ENCODE data around the gene SV2C. TPM values are rescaled to one million over a fixed set of nuclear protein-coding genes. Genes with fewer than 3 reads are reported as not detected.

The SV2C gene
- total and polyA plus RNA-seq, 4 donors = 0.01 to 0.40 (median 0.37) TPM; not detected in 1

GRCh38 chr5:76329346-76329745 lies 246.2 kb downstream of the SV2C start:
- DNase-seq = no peak
- ATAC-seq (ENCODE audit: insufficient read depth, low FRiP score) = no peak
- Histone ChIP-seq H3K36me3 (ENCODE audit: control insufficient read depth in 4 of 4, insufficient read depth in 4 of 4, low read length in 4 of 4) (no peaks in the 10 kb centered on the region), H3K9me3 (ENCODE audit: control insufficient read depth in 4 of 4, insufficient read depth in 3 of 4, low read length in 3 of 4) (no peaks in the 10 kb centered on the region), H3K9ac (ENCODE audit: insufficient read depth in 1 of 2, low read length in 2 of 2) (no peak overlapping the region), H3K4me1 (ENCODE audit: control insufficient read depth in 5 of 5, insufficient read depth in 5 of 5, low read length in 5 of 5) (peaks cover 2 to 33% (median 14%) of the 10 kb centered on the region in 5 donors), H3K27me3 (ENCODE audit: control insufficient read depth in 3 of 3, insufficient read depth in 3 of 3, low read length in 2 of 3) (no peaks in the 10 kb centered on the region), H3K4me3 (no peak overlapping the region), H3K27ac (ENCODE audit: low read depth in 1 of 2, low read length in 1 of 2) (no peak overlapping the region)
- TF ChIP-seq, protein P1, sequence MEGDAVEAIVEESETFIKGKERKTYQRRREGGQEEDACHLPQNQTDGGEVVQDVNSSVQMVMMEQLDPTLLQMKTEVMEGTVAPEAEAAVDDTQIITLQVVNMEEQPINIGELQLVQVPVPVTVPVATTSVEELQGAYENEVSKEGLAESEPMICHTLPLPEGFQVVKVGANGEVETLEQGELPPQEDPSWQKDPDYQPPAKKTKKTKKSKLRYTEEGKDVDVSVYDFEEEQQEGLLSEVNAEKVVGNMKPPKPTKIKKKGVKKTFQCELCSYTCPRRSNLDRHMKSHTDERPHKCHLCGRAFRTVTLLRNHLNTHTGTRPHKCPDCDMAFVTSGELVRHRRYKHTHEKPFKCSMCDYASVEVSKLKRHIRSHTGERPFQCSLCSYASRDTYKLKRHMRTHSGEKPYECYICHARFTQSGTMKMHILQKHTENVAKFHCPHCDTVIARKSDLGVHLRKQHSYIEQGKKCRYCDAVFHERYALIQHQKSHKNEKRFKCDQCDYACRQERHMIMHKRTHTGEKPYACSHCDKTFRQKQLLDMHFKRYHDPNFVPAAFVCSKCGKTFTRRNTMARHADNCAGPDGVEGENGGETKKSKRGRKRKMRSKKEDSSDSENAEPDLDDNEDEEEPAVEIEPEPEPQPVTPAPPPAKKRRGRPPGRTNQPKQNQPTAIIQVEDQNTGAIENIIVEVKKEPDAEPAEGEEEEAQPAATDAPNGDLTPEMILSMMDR (IDR thresholded peaks at IDR 0.05; ENCODE audit: control extremely low read depth, extremely low read depth) = no peak

- TF ChIP-seq, protein P1 (IDR thresholded peaks at IDR 0.05; ENCODE audit: control extremely low read depth, extremely low read depth) = no peak
- DNase-seq = no peak
- Histone ChIP-seq H3K4me3 (no peak overlapping the region), H3K27me3 (ENCODE audit: control insufficient read depth in 3 of 3, insufficient read depth in 3 of 3, low read length in 2 of 3) (no peaks in the 10 kb centered on the region), H3K9ac (ENCODE audit: insufficient read depth in 1 of 2, low read length in 2 of 2) (no peak overlapping the region), H3K4me1 (ENCODE audit: control insufficient read depth in 5 of 5, insufficient read depth in 5 of 5, low read length in 5 of 5) (peaks cover 0 to 21% (median 9%) of the 10 kb centered on the region in 5 donors), H3K9me3 (ENCODE audit: control insufficient read depth in 4 of 4, insufficient read depth in 3 of 4, low read length in 3 of 4) (no peaks in the 10 kb centered on the region), H3K36me3 (ENCODE audit: control insufficient read depth in 4 of 4, insufficient read depth in 4 of 4, low read length in 4 of 4) (no peaks in the 10 kb centered on the region), H3K27ac (ENCODE audit: low read depth in 1 of 2, low read length in 1 of 2) (no peak overlapping the region)
- 39 to 72% methylated on average over 4 of the region's 4 CpGs for WGBS, 2 donors
- no peak for ATAC-seq (ENCODE audit: insufficient read depth, low FRiP score)
Observed at GRCh38 chr5:76331126-76331525, 247.9 kb downstream of the SV2C start.

DNA sequence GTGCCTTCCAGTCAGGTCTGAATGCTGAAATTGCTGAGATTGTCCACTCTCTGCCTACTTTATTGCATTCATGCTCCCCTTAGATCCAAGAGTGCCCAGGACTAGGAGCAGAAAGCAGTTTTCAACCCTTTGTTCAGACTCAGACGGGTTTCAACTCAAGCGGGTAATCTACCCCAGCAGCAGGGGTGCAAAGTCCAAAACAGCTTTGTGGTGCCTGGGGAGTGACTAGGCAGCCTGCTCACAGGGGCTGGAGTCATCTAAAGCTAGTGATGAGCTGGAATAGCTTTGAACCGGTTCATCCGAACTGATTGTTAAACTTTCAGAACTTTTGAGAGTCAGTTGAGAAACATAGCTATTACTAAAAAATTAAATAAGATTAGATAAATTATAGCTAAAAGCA lies 248.9 kb downstream of the SV2C start:
- Histone ChIP-seq H3K27me3 (ENCODE audit: control insufficient read depth in 3 of 3, insufficient read depth in 3 of 3, low read length in 2 of 3) (no peaks in the 10 kb centered on the region), H3K27ac (ENCODE audit: low read depth in 1 of 2, low read length in 1 of 2) (no peak overlapping the region), H3K4me3 (no peak overlapping the region), H3K9ac (ENCODE audit: insufficient read depth in 1 of 2, low read length in 2 of 2) (no peak overlapping the region), H3K9me3 (ENCODE audit: control insufficient read depth in 4 of 4, insufficient read depth in 3 of 4, low read length in 3 of 4) (peaks cover 0 to 2% (median 0%) of the 10 kb centered on the region in 4 donors), H3K36me3 (ENCODE audit: control insufficient read depth in 4 of 4, insufficient read depth in 4 of 4, low read length in 4 of 4) (no peaks in the 10 kb centered on the region), H3K4me1 (ENCODE audit: control insufficient read depth in 5 of 5, insufficient read depth in 5 of 5, low read length in 5 of 5) (peaks cover 0 to 12% (median 3%) of the 10 kb centered on the region in 5 donors)
- TF ChIP-seq, protein P1 (IDR thresholded peaks at IDR 0.05; ENCODE audit: control extremely low read depth, extremely low read depth) = no peak
- 89 to 97% methylated on average over 4 of the region's 4 CpGs for WGBS, 2 donors
- no peak for ATAC-seq (ENCODE audit: insufficient read depth, low FRiP score)
- no peak for DNase-seq

- Histone ChIP-seq H3K4me3 (no peak overlapping the region), H3K36me3 (ENCODE audit: control insufficient read depth in 4 of 4, insufficient read depth in 4 of 4, low read length in 4 of 4) (no peaks in the 10 kb centered on the region), H3K4me1 (ENCODE audit: control insufficient read depth in 5 of 5, insufficient read depth in 5 of 5, low read length in 5 of 5) (peaks cover 0 to 9% (median 3%) of the 10 kb centered on the region in 5 donors), H3K9me3 (ENCODE audit: control insufficient read depth in 4 of 4, insufficient read depth in 3 of 4, low read length in 3 of 4) (peaks cover 0 to 2% (median 0%) of the 10 kb centered on the region in 4 donors), H3K27me3 (ENCODE audit: control insufficient read depth in 3 of 3, insufficient read depth in 3 of 3, low read length in 2 of 3) (no peaks in the 10 kb centered on the region), H3K27ac (ENCODE audit: low read depth in 1 of 2, low read length in 1 of 2) (no peak overlapping the region), H3K9ac (ENCODE audit: insufficient read depth in 1 of 2, low read length in 2 of 2) (no peak overlapping the region)
- 88 to 93% methylated on average over 2 of the region's 2 CpGs for WGBS, 2 donors
- TF ChIP-seq, protein P1 (IDR thresholded peaks at IDR 0.05; ENCODE audit: control extremely low read depth, extremely low read depth) = no peak
- ATAC-seq (ENCODE audit: insufficient read depth, low FRiP score) (no peak), DNase-seq (no peak)
Observed at GRCh38 chr5:76332611-76333205, 249.5 kb downstream of the SV2C start.
